OCI-LY1 (cell line): Measurements from ENCODE around the gene TAX1BP1.

Experiments
- H2AFZ ChIP-seq: fragments of 200-600 bp; sonication (generic), shearing (Covaris generic); 2 replicates; pipeline ENCODE4 v1.6.0; 2014; ENCODE audit warnings: antibody characterized with exemption, mild to moderate bottlenecking, low read length
- H3F3A ChIP-seq: fragments of 200-600 bp; sonication (generic), shearing (Covaris generic); 2 replicates; pipeline ENCODE4 v1.6.0; 2014; ENCODE audit warnings: mild to moderate bottlenecking, antibody characterized with exemption, low read length, moderate library complexity; ENCODE audit not compliant: insufficient read depth
- H3K27ac ChIP-seq: fragments of 200-600 bp; sonication (generic); 2 replicates; pipeline ENCODE4 v1.5.1; 2014; ENCODE audit warnings: low read length, mixed run types, mild to moderate bottlenecking, low read depth; ENCODE audit not compliant: poor library complexity, severe bottlenecking
- H3K27me3 ChIP-seq: fragments of 200-600 bp; sonication (generic); 2 replicates; pipeline ENCODE4 v1.6.0; 2014; ENCODE audit warnings: antibody characterized with exemption, mild to moderate bottlenecking, low read length, moderate library complexity; ENCODE audit not compliant: insufficient read depth
- H3K36me3 ChIP-seq: fragments of 200-600 bp; sonication (generic); 2 replicates; pipeline ENCODE4 v1.6.1; 2014; ENCODE audit warnings: mild to moderate bottlenecking, antibody characterized with exemption, low read length, moderate library complexity, mixed read lengths; ENCODE audit not compliant: insufficient read depth
- H3K4me1 ChIP-seq: fragments of 200-600 bp; sonication (generic); 2 replicates; pipeline ENCODE4 v1.5.1; 2014; ENCODE audit warnings: mild to moderate bottlenecking, low read length, moderate library complexity; ENCODE audit not compliant: insufficient read depth, severe bottlenecking
- H3K4me2 ChIP-seq: fragments of 200-600 bp; sonication (generic), shearing (Covaris generic); 2 replicates; pipeline ENCODE4 v1.6.1; 2014; ENCODE audit warnings: low read length
- H3K4me3 ChIP-seq: fragments of 200-600 bp; sonication (generic); 2 replicates; pipeline ENCODE4 v1.5.1; 2014; ENCODE audit warnings: low read length, low read depth, mild to moderate bottlenecking, mixed read lengths; ENCODE audit not compliant: poor library complexity, severe bottlenecking
- H3K79me2 ChIP-seq: fragments of 200-600 bp; shearing (Covaris generic); 2 replicates; pipeline ENCODE4 v1.6.1; 2016; ENCODE audit warnings: mixed run types, low read length, mixed read lengths; ENCODE audit not compliant: insufficient read depth
- H3K9ac ChIP-seq: fragments of 200-600 bp; sonication (generic), shearing (Covaris generic); 2 replicates; pipeline ENCODE4 v1.6.1; 2014; ENCODE audit warnings: mild to moderate bottlenecking, low read length, mixed read lengths
- H3K9me2 ChIP-seq: fragments of 200-600 bp; sonication (generic), shearing (Covaris generic); 2 replicates; pipeline ENCODE4 v1.6.1; 2014; ENCODE audit warnings: low read depth, mild to moderate bottlenecking, low read length, mixed read lengths
- H3K9me3 ChIP-seq: fragments of 200-600 bp; shearing (Covaris generic); 2 replicates; pipeline ENCODE4 v1.6.1; 2014; ENCODE audit warnings: low read length, mixed read lengths
- H4K20me1 ChIP-seq: fragments of 200-600 bp; sonication (generic), shearing (Covaris generic); 2 replicates; pipeline ENCODE4 v1.6.0; 2016; ENCODE audit warnings: mild to moderate bottlenecking, low read length; ENCODE audit not compliant: insufficient read depth
- EZH2 ChIP-seq: fragments of 200-600 bp; sonication (generic), shearing (Covaris generic); IDR thresholded peaks from 2 replicates; pipeline ENCODE4 v1.8.0; 2017; ENCODE audit warnings: borderline replicate concordance, mixed run types, mild to moderate bottlenecking, antibody characterized with exemption, low read length, moderate library complexity, mixed read lengths
- TF ChIP-seq, protein P1 (sequence below): fragments of 200-600 bp; sonication (generic), shearing (Covaris generic); IDR thresholded peaks from 2 replicates; pipeline ENCODE4 v1.5.1; 2017; ENCODE audit warnings: mild to moderate bottlenecking, antibody characterized with exemption, low read length, moderate library complexity, mixed read lengths

The TAX1BP1 gene

DNA sequence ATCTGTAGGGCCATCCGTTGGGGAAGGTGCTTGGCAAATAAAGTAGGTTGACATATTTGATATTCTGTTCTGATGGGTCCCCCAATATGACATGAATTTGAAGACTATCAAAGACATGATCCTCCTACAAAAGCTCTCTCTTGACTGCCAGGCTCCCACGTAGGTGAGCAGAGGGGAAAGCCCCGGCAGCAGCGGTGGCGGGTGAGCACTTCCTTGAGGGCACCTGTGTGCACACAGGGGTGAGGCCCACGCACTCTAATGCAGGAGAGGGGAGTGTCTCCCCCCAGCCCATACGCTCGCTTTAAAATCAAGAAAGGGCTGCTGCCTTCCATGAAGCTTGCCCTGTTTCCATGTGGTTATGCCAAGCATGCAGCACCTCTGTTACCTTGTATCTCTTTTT lies 100.4 kb downstream of the TAX1BP1 start:
- no peak overlapping the region for H2AFZ ChIP-seq
- H3K27ac ChIP-seq = no peak overlapping the region
- peaks cover 17% of the 10 kb centered on the region for H3K4me1 ChIP-seq
- no peak overlapping the region for H3K4me2 ChIP-seq
- H3F3A ChIP-seq = no peaks in the 10 kb centered on the region
- TF ChIP-seq, protein P1, sequence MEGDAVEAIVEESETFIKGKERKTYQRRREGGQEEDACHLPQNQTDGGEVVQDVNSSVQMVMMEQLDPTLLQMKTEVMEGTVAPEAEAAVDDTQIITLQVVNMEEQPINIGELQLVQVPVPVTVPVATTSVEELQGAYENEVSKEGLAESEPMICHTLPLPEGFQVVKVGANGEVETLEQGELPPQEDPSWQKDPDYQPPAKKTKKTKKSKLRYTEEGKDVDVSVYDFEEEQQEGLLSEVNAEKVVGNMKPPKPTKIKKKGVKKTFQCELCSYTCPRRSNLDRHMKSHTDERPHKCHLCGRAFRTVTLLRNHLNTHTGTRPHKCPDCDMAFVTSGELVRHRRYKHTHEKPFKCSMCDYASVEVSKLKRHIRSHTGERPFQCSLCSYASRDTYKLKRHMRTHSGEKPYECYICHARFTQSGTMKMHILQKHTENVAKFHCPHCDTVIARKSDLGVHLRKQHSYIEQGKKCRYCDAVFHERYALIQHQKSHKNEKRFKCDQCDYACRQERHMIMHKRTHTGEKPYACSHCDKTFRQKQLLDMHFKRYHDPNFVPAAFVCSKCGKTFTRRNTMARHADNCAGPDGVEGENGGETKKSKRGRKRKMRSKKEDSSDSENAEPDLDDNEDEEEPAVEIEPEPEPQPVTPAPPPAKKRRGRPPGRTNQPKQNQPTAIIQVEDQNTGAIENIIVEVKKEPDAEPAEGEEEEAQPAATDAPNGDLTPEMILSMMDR = no peak
- no peak for TF ChIP-seq EZH2
- no peaks in the 10 kb centered on the region for H3K27me3 ChIP-seq
- no peaks in the 10 kb centered on the region for H3K9me2 ChIP-seq
- H4K20me1 ChIP-seq = no peaks in the 10 kb centered on the region
- no peak overlapping the region for H3K4me3 ChIP-seq
- no peaks in the 10 kb centered on the region for H3K9me3 ChIP-seq
- no peaks in the 10 kb centered on the region for H3K79me2 ChIP-seq
- peaks cover 9% of the 10 kb centered on the region for H3K36me3 ChIP-seq
- H3K9ac ChIP-seq = no peak overlapping the region

DNA sequence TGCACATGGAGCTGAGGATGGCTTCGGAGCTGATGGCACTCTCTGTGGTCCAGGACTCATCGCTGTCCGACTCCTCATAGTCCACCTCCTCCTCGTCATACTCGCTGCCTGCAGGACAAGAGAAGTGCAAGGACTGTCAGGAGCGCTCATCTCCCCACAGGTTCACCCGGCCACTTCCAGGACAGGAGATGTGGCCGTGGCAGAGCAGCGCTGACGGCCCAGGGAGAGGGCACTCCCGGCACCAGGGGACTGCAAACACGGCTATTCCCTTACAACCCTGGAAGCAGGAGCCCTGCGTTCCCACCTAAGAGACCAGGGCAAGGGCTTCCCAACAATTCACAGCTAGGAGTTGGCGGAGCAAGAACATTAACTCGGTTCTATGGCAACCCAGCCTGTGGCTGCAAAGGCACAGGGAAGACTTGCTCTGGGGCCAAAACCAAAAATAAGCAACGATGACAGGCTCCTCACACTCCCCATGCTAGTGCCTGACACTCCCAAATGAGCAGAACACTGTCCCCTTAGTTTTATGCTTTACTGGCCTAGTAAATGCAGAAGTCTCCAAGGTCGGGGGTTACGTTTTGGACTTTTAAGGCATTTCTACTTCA lies 100.9 kb downstream of the TAX1BP1 start:
- Histone ChIP-seq H3K9me3 (no peaks in the 10 kb centered on the region), H3K36me3 (peaks cover 8% of the 10 kb centered on the region), H3K27ac (no peak overlapping the region), H3K79me2 (no peaks in the 10 kb centered on the region), H3F3A (no peaks in the 10 kb centered on the region), H4K20me1 (no peaks in the 10 kb centered on the region), H3K27me3 (no peaks in the 10 kb centered on the region), H3K4me2 (no peak overlapping the region), H3K4me1 (peaks cover 17% of the 10 kb centered on the region), H3K9ac (no peak overlapping the region), H3K9me2 (no peaks in the 10 kb centered on the region), H2AFZ (no peak overlapping the region), H3K4me3 (no peak overlapping the region)
- TF ChIP-seq, protein P1 = no peak
- no peak for TF ChIP-seq EZH2

DNA sequence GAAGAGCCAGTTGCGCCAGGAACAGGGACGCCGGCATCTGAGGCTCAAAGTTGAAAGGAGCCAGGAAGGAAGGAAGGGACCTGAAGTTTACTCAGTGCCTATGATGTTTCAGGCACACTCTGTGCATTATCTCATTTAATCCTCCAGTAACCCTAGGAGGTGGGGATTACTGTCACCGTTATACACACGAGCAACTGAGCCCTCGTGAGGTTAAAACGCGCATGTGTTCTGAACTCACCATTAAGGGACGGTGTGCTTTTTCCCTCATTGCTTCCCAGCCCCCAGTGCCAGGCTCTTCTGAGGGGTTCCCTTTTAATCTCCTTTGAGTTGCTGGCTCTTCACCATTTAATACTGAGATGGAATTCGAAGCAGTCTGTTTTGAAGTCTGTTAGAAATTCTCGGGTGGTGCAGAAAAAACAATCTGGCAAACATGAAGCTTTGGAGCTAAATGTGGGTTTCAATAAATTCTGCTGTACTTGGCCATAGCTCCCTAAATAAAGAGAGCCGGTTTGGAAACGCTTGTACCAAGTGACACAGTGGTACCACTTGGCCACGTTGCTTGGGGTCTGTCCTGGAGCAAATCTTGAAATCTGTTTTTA lies 102.2 kb downstream of the TAX1BP1 start:
- Histone ChIP-seq H3K4me1 (peaks cover 17% of the 10 kb centered on the region), H3K27me3 (no peaks in the 10 kb centered on the region), H3K4me2 (no peak overlapping the region), H3F3A (no peaks in the 10 kb centered on the region), H3K27ac (no peak overlapping the region), H3K36me3 (peaks cover 5% of the 10 kb centered on the region; the same call in 1 of the 2 replicates), H3K4me3 (no peak overlapping the region), H3K9me3 (no peaks in the 10 kb centered on the region), H2AFZ (no peak overlapping the region), H3K9ac (no peak overlapping the region), H3K79me2 (no peaks in the 10 kb centered on the region), H4K20me1 (no peaks in the 10 kb centered on the region), H3K9me2 (no peaks in the 10 kb centered on the region)
- no peak for TF ChIP-seq EZH2
- TF ChIP-seq, protein P1 = no peak
